ENCODE data around the gene SLC25A44. TPM values are rescaled to one million over a fixed set of nuclear protein-coding genes. Genes with fewer than 3 reads are reported as not detected.

SLC25A44 gene
- 10 to 100 TPM; 19.8 to 31.1 (median 24.8) TPM for total RNA-seq
- long read RNA-seq, donor 1, transcript SLC25A44-201 (4 exons, 3,482 nt): major isoform, 9 of 13 reads
- long read RNA-seq, donor 1, partial matches to known transcripts: 0 of 13 reads
- long read RNA-seq, donor 1, other reads (novel, unspliced or antisense): 4 of 13 reads
- long read RNA-seq, donor 2, partial matches to known transcripts: 0 of 1 reads
- long read RNA-seq, donor 2, other reads (novel, unspliced or antisense): 0 of 1 reads

GRCh38 chr1:156193488-156194299 lies at the start of gene SLC25A44:
Gene SLC25A44, plus strand, starts transcription at chr1:156194104. Its CDS starts 5,744 bp downstream, at chr1:156199848.
- Histone ChIP-seq H3K4me1 (ENCODE audit: low read depth) (peaks cover 13% of the 10 kb centered on the region), H3K9me3 (no peaks in the 10 kb centered on the region), H3K36me3 (ENCODE audit: low read depth) (no peaks in the 10 kb centered on the region), H3K4me3 (peak within 1 kb of the TSS; percentile 71)
- intact Hi-C loops (cut with DNase I, micrococcal nuclease): no loop called here
- DNase-seq: peak; percentile 96 to 98 (median 97)
- TF ChIP-seq CTCF (IDR thresholded peaks at IDR 0.05): peak; percentile 77
- peak; percentile 99 for ATAC-seq

- H3K4me3 ChIP-seq: no peak overlapping the region
- no peak for TF ChIP-seq CTCF (IDR thresholded peaks at IDR 0.05)
- H3K36me3 ChIP-seq (ENCODE audit: low read depth): no peaks in the 10 kb centered on the region
- intact Hi-C loops (cut with DNase I, micrococcal nuclease): loop anchor here (5.0 kb wide), 2 partner anchors 78 to 83 kb away; no protein-coding TSS in a partner anchor
- DNase-seq: no peak
- no peaks in the 10 kb centered on the region for H3K4me1 ChIP-seq (ENCODE audit: low read depth)
- no peaks in the 10 kb centered on the region for H3K9me3 ChIP-seq
- no peak for ATAC-seq
Measured at GRCh38 chr1:156144742-156145141, 49.2 kb upstream of the SLC25A44 start.

GRCh38 chr1:156145650-156146019 lies 48.3 kb upstream of the SLC25A44 start:
- Histone ChIP-seq H3K36me3 (ENCODE audit: low read depth) (no peaks in the 10 kb centered on the region), H3K4me3 (no peak overlapping the region), H3K4me1 (ENCODE audit: low read depth) (no peaks in the 10 kb centered on the region), H3K9me3 (no peaks in the 10 kb centered on the region)
- TF ChIP-seq CTCF (IDR thresholded peaks at IDR 0.05): no peak
- no peak for DNase-seq
- ATAC-seq: no peak
- intact Hi-C loops (cut with DNase I, micrococcal nuclease): loop anchor here (5.0 kb wide), 2 partner anchors 77 to 82 kb away; no protein-coding TSS in a partner anchor

- ATAC-seq: peak; percentile 59
Measured at GRCh38 chr1:156146020-156146768, 47.7 kb upstream of the SLC25A44 start.

More at GRCh38 chr1:156146020-156146768, 47.7 kb upstream of the SLC25A44 start:
- no peaks in the 10 kb centered on the region for H3K4me1 ChIP-seq (ENCODE audit: low read depth)
- no peaks in the 10 kb centered on the region for H3K36me3 ChIP-seq (ENCODE audit: low read depth)
- TF ChIP-seq CTCF (IDR thresholded peaks at IDR 0.05): no peak
- H3K4me3 ChIP-seq: no peak overlapping the region
- peak in 2 of 3 donors; percentile 47 to 57 for DNase-seq
- no peaks in the 10 kb centered on the region for H3K9me3 ChIP-seq
- intact Hi-C loops (cut with DNase I, micrococcal nuclease): loop anchor here (5.0 kb wide), 2 partner anchors 76 to 81 kb away; no protein-coding TSS in a partner anchor

All from mucosa of descending colon (tissue), 3 donors.